GM12878 (cell line): ENCODE results near the gene CACNA2D3.

Source experiments
- CTCF ChIP-seq, 3 experiments: IDR thresholded peaks in 2 of 3; conservative IDR thresholded peaks in 1 of 3; 2 replicates each; pipeline ENCODE4 v1.5.1; 2011; ENCODE audit warnings: low read depth in 3 of 3, low read length in 3 of 3, mild to moderate bottlenecking in 3 of 3, control low read depth in 2 of 3, moderate library complexity in 2 of 3, inconsistent platforms in 1 of 3, mixed read lengths in 1 of 3; ENCODE audit not compliant: control insufficient read depth in 2 of 3, insufficient read depth in 1 of 3; ENCODE audit errors: extremely low read depth in 1 of 3
- NR2C1 ChIP-seq: fragments of 450-650 bp; IDR thresholded peaks from 2 replicates; pipeline ENCODE4 v1.6.1; 2017; ENCODE audit warnings: antibody characterized with exemption, mild to moderate bottlenecking, moderate library complexity
- POLR2A ChIP-seq: IDR thresholded peaks from 2 replicates; pipeline ENCODE4 v1.6.1; 2011; ENCODE audit warnings: low read depth, mild to moderate bottlenecking, low read length

GRCh38 chr3:54353546-54353945 is 231.2 kb downstream of the CACNA2D3 start:
- TF ChIP-seq CTCF (IDR thresholded peaks at IDR 0.05 in 2 of 3, conservative IDR thresholded peaks at IDR 0.05 in 1 of 3; ENCODE audit: control insufficient read depth in 2 of 3, extremely low read depth in 1 of 3, insufficient read depth in 1 of 3, low read depth in 3 of 3, low read length in 3 of 3), result no peak
- no peak for TF ChIP-seq POLR2A
- TF ChIP-seq NR2C1, result no peak
